ENCODE results near the gene TOR1AIP1.
A peak's percentile ranks its signal among the peaks of the same experiment; 100 is the strongest.

TOR1AIP1 gene

GRCh38 chr1:179879797-179880196 lies 2.3 kb upstream of the TOR1AIP1 start:
- no peak for DNase-seq (ENCODE audit: low read depth, low spot score)

GRCh38 chr1:179881642-179882252 lies 338 bp upstream of the TOR1AIP1 start:
- peak; percentile 67 for DNase-seq (ENCODE audit: low read depth, low spot score)

- no peak for DNase-seq (ENCODE audit: low read depth, low spot score)
Observed at GRCh38 chr1:179883040-179883744, 1.1 kb downstream of the TOR1AIP1 start.

GRCh38 chr1:179883745-179884138 lies 1.7 kb downstream of the TOR1AIP1 start:
- DNase-seq (ENCODE audit: low read depth, low spot score): no peak

- DNase-seq (ENCODE audit: low read depth, low spot score): no peak
Observed at GRCh38 chr1:179888071-179888470, 6.0 kb downstream of the TOR1AIP1 start.

GRCh38 chr1:179889589-179889988 lies 7.5 kb downstream of the TOR1AIP1 start:
- DNase-seq (ENCODE audit: low read depth, low spot score): no peak

- DNase-seq (ENCODE audit: low read depth, low spot score): no peak
Observed at GRCh38 chr1:179910934-179911333, 28.8 kb downstream of the TOR1AIP1 start.

GRCh38 chr1:179911812-179912211 lies 29.7 kb downstream of the TOR1AIP1 start:
- DNase-seq (ENCODE audit: low read depth, low spot score): no peak

GRCh38 chr1:179917601-179918429 lies 35.7 kb downstream of the TOR1AIP1 start:
- DNase-seq (ENCODE audit: low read depth, low spot score): no peak

GRCh38 chr1:179921472-179921871 lies 39.4 kb downstream of the TOR1AIP1 start:
- DNase-seq (ENCODE audit: low read depth, low spot score): peak; percentile 28

- DNase-seq (ENCODE audit: low read depth, low spot score): no peak
Observed at GRCh38 chr1:179921981-179922872, 40.1 kb downstream of the TOR1AIP1 start.

- no peak for DNase-seq (ENCODE audit: low read depth, low spot score)
Observed at GRCh38 chr1:179923029-179923428, 40.9 kb downstream of the TOR1AIP1 start.

- DNase-seq (ENCODE audit: low read depth, low spot score): no peak
Observed at GRCh38 chr1:179924268-179924667, 42.2 kb downstream of the TOR1AIP1 start.

GRCh38 chr1:179925302-179925701 lies 43.2 kb downstream of the TOR1AIP1 start:
- DNase-seq (ENCODE audit: low read depth, low spot score): no peak

- no peak for DNase-seq (ENCODE audit: low read depth, low spot score)
Observed at GRCh38 chr1:179925922-179926849, 44.1 kb downstream of the TOR1AIP1 start.

- DNase-seq (ENCODE audit: low read depth, low spot score): no peak
Observed at GRCh38 chr1:179926850-179927205, 44.7 kb downstream of the TOR1AIP1 start.

GRCh38 chr1:179929955-179930798 lies 48.1 kb downstream of the TOR1AIP1 start:
- no peak for DNase-seq (ENCODE audit: low read depth, low spot score)

- no peak for DNase-seq (ENCODE audit: low read depth, low spot score)
Observed at GRCh38 chr1:179930867-179931266, 48.8 kb downstream of the TOR1AIP1 start.

GRCh38 chr1:179933219-179933618 lies 51.1 kb downstream of the TOR1AIP1 start:
- DNase-seq (ENCODE audit: low read depth, low spot score): no peak
